OCI-LY1 (cell line): Measurements from ENCODE around the gene TFEB.

Experiments used
- CTCF ChIP-seq: fragments of 200-600 bp; sonication (generic), shearing (Covaris generic); IDR thresholded peaks from 2 replicates; pipeline ENCODE4 v1.5.1; 2017; ENCODE audit warnings: mild to moderate bottlenecking, antibody characterized with exemption, low read length, moderate library complexity, mixed read lengths
- EZH2 ChIP-seq: fragments of 200-600 bp; sonication (generic), shearing (Covaris generic); IDR thresholded peaks from 2 replicates; pipeline ENCODE4 v1.8.0; 2017; ENCODE audit warnings: borderline replicate concordance, mixed run types, mild to moderate bottlenecking, antibody characterized with exemption, low read length, moderate library complexity, mixed read lengths

- TF ChIP-seq CTCF (no peak), EZH2 (no peak)
Measured at GRCh38 chr6:41756354-41756753, 20.9 kb upstream of the TFEB start.
